Stimulated activated CD8-positive, alpha-beta memory T cell treated with anti-CD3 and anti-CD28 coated beads, Interleukin-4, amount 100 ng/mL, for 48 hours (primary cell): ENCODE data around the gene PDXDC1.
"Not testable (repeated sequence)": the region's sequence is repeated elsewhere in the genome, so short reads cannot be mapped to it uniquely, and the experiment has no call there.

Source experiments
- DNase-seq: peaks from one replicate; pipeline ENCODE4 v3.0.0-alpha.2; 2020

The PDXDC1 gene

DNA sequence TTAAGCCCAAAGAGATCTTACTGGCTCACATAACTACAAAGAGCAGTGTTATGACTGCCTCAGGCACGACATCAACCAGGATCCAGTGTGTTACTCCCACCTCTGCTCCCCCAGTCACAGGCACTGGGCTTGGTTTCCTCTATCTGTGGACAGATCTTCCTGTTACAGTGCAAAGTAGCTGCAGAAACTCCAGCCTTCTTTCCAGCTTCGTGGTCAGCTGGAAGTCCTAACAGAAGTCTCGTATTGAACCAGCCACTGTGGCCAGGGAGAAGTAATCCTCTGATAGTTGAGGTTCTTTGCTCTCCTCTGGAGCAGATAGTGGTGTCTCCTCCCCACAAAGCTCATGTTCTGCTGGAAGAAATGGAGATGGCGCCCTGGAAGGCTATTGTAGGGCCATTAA, 41.5 kb downstream of the PDXDC1 start:
- DNase-seq = not testable (repeated sequence)

DNA sequence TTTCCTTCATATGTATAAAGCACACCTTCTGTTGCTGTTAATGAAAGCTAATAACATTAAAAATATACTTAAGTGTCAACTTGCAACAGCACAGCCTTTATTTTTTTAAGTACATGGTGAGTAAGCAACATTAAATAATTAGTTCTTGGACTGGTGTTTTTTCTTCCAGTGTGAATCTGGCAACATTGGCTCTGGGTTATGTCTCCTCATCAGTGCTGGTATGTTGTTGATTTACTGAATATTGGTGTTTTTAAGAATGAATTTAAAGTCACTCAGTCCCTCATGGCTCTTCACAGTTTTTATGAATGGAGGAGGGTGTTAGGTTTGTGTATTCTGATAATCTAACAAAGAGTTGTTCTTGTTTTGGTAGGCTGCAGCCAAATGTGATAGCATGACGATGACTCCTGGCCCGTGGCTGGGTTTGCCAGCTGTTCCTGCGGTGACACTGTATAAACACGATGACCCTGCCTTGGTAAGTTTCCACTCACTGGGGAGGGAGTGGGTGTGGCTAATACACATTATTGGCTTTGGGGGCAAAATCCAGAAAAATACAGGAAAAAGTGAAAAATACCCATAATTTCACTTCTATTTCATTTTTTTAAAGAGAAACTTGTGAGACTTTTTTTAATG, 42.2 kb downstream of the PDXDC1 start:
- DNase-seq = not testable (repeated sequence)

DNA sequence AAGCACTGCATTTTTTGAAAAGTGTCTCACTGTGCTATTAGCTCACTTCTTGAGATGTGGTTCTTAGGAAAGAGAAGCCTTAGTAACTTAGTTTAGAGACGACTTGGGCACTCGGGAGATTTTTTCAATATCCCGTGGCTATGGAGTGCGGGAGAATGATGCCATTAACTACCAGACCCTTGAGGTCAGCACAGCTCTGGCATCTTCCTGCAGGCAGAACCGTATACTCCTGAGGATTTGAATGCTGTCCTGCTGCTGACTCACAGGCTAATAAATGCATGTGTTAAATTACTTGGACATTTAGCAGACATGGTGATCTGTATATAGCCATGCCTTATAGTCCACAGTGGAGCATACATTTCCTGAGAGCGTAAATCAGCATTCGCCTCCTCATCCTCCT, 46.6 kb downstream of the PDXDC1 start:
- not testable (repeated sequence) for DNase-seq

DNA sequence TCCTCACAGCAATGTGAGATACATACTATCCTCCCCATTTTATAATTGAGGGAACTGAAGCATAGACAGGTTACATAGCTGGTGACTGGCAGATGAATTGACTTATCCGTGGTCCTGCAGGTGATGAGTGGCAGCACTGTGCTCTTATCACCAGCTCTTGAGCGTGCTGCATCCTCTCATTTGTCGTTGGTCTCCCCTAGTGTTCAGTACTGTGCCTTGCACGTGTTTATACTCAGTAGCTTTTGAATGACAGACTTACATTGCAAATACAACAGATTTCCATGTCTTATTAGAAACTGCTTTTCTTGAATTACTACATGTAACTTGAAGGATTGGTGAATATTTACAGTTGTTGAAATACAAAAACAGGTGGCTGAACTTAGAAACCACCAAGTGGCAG, 47.4 kb downstream of the PDXDC1 start:
- DNase-seq = not testable (repeated sequence)

DNA sequence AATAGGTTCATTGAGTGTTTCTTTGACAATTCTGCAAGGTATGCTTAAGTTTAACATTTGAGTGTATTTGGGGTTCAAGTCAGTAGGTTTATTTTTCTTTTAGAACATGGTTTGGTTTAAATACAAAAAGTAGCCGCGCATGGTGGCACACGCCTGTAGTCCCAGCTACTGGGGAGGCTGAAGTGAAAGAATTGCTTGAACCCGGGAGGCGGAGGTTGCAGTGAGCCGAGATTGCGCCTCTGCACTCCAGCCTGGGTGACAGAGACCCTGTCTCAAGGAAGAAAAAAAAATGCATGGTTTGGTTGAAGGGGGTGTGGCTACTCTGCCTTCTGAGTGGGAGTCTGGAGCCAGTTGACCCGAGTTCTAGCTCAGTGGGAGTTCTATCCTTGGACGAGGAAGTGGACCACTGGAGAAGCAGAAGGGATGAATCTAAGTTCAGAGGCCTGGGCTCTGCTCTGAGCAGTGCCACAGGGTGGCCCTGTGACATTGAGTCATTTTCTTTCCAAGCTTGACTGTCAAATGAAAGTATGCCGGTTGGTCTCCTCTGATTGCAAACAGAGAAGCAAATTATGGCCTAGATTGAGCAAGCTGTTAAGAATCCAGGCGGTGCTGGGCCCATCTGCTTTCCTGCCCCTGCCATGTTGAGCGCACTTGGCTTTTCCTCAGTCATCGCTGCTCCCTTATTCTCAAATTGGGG, 48.7 kb downstream of the PDXDC1 start:
- DNase-seq = not testable (repeated sequence)

DNA sequence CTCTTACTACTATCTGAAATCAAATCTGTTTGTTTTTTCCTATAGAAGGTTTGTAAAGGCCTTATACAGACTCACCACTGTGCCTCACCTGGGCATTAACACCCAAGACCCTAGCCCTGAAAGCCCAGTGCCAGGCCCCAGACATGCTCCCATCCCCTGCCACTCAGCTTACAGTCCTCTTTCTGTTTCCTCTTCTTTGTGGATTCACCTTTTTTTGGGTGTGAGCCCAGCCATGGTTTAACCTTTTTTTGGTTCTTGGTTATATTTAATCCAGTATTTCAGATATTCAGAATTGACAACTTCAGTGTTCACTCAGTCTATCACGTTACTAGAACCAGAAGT, 50.0 kb downstream of the PDXDC1 start:
- not testable (repeated sequence) for DNase-seq

DNA sequence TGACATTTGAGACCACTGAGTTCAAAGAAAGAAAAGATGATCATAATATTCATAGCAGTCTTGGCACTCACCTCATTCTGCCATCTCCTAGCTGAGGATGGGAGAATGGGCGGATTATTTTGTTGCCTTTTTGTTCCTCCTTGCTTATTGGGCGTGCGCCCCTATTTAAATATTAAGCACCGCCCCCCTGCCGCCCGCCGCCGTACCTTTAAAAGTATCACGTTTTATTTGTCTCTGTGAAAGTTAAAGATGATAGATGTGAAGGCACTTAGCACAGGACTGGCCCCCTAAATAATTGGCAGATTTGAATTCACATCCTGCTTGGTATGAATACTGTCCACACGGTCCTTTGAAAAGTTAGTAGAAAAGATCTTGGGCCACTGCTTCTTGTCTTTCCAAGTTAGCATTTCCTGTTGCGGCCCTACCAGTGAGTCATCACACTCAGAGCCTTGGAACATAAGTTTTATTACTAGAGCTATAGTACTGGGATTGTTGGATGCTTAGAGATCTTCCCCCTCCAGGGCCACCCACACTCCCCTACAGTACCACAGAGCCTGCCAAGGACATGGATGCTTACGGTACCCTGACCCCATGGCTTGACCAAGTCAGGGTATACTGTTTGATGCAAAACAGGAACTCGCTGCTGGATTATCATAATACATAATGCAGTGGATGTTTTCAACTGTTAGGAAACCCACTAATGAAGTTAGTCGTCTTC, 50.6 kb downstream of the PDXDC1 start:
- DNase-seq = not testable (repeated sequence)

DNA sequence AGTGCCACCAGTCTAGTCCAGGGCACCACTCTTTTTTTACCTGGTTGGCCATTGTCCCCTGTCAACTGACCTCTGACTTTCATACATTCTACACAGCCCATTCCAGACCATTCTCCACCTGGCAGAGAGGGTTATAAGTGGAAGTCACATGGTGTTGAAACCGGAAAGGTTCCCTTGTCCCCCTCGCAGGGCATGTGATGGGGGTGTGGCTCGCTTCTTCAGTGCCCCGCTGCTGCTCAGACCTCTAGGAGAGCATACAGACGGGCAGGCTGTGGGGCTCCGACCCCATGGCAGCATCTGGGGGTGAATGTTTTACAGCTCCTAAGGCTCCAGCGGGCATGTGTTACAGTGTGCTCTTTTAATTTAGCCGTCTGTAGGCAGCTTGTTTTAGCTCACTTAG, 52.2 kb downstream of the PDXDC1 start:
- DNase-seq = not testable (repeated sequence)

DNA sequence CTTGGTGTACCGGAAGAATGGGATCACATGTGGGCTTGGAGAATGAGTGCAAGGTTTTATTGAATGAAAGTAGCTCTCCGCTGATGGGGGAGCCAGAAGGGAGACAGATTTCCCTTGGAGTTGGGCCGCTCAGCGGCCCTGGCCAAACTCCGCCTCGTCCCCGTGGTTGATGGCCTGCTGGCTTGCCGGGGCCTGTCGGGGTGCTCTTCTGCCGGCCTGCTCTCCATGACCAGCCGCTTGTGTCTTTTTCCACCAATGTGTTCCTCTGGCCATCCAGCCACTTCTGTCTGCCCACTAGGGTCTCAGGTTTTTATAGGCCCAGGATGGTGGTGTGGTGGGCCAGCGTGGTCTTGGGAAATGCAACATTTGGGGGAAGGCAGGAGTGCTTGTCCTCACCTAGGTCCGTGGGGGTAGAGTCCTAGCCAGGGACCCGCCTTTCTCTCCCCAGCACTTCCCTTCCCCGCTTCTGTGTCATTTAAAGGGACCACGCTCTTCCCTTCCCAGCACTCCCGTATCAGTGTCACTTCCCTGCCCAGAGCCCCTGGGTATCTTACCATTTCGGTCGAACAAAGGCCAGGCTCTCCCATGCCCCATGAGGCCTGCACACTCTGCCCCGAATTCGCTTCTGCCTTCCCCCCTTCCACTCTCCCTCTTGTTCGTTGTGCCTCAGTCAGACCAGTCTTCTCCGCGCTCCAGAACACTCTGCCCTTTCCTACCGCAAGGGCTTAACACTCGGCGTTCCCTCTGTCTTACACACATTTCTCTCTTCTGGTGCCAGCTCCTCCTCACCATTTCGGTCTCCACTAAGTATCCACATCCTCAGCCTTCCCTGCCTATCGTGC, 52.9 kb downstream of the PDXDC1 start:
- not testable (repeated sequence) for DNase-seq

DNA sequence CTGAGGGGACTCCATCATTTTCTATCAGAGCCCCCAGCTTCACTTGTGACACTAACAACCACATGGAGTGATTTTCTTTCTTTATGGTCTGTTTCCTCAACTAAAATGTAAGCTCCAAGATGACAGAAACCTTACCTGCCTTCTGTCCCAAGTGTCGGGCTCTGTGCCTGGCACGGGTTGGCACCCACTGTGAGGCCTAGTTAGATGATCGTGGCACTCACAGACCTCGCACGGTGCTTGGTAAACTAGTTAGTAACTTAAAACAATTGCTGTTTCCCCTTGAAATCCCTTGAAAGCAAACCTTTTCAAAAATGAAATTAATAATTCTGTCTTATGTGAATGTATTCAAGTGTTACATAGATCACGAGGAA, 53.5 kb downstream of the PDXDC1 start:
- DNase-seq = not testable (repeated sequence)

DNA sequence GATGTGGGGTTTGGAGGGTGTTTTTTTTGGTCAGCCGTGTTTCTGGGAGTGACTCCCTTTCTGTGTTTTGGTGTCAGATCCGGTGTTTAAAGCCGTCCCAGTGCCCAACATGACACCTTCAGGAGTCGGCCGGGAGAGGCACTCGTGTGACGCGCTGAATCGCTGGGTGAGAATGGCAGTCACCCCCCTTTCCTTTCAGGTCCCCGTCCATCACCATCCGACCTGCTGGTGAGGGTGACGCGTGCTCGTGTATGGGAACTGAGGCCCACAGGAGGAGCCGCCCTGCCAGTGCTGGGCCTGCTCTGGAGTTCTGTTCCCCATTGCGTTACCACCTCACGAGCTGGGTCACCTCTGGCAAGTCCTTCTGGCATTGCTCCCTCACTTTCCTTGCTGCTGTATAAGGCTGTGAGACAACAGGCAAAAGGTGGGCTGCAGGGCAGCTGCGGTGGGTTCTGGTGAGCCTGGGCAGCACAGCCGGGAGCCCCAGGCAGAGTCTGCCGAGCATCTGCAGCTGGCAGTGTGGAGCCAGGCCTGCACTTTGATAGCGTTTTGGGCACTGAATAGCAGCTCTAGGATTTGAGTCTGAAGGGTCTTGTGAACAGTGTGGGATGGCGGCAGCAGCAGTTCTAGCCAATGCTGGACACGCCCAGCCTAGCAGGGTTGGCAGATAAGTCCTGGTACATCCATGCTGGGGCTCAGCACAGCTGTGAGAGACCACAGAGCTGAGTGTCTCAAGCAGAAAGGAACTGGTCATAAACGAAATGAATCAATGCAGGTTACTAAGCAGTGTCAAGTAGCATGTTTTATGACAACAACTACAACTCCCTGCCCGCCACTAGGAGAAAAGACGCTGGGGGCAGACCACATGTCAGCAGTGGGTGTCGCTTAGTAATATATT, 54.2 kb downstream of the PDXDC1 start:
- DNase-seq = not testable (repeated sequence)

DNA sequence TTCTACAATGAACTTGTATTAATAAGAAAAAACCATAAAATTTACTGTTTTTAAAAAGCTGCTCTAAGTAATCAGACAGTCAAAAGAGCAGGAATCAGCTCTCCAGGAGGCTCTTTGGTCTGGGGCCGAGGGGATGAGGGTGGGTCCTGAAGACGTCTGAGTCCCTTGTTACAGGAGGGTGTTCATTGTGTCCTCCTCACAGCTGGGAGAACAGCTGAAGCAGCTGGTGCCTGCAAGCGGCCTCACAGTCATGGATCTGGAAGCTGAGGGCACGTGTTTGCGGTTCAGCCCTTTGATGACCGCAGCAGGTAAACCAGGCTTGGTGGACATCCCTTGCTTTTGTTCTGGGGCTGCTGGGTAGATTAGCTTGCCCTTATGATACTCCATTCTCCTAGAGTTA, 54.9 kb downstream of the PDXDC1 start:
- DNase-seq = not testable (repeated sequence)

DNA sequence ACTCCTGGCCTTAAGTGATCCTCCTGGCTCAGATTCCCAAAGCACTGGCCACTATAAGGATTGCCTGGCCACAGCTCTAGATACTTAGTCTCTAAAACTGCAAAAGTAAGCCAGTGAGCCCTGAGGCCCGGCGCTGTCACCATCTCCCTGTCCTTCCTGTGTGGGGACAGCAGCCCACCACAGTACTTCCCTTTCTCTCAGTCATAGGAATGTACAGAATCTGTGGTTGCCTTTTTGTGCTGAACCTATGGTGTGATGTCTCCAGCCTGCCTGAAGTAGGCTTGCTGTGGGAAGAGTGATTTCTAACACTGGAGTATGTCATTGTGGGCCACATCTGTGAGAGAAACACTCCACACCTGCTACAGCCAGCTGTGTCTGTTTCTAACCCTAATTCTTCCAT, 56.4 kb downstream of the PDXDC1 start:
- no peak for DNase-seq

DNA sequence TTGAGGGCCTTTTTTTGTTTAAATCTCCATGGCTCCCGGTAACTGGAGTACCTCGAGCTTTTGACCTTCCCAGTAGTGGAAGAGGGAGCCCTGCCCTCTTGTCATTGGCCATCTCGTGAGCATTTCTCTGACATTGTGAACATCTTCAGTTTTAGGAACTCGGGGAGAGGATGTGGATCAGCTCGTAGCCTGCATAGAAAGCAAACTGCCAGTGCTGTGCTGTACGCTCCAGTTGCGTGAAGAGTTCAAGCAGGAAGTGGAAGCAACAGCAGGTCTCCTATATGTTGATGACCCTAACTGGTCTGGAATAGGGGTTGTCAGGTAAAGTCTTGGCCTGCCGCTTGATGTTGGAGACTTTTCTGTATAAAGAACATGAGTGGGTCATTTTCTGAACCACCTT, 56.8 kb downstream of the PDXDC1 start:
- DNase-seq = no peak

DNA sequence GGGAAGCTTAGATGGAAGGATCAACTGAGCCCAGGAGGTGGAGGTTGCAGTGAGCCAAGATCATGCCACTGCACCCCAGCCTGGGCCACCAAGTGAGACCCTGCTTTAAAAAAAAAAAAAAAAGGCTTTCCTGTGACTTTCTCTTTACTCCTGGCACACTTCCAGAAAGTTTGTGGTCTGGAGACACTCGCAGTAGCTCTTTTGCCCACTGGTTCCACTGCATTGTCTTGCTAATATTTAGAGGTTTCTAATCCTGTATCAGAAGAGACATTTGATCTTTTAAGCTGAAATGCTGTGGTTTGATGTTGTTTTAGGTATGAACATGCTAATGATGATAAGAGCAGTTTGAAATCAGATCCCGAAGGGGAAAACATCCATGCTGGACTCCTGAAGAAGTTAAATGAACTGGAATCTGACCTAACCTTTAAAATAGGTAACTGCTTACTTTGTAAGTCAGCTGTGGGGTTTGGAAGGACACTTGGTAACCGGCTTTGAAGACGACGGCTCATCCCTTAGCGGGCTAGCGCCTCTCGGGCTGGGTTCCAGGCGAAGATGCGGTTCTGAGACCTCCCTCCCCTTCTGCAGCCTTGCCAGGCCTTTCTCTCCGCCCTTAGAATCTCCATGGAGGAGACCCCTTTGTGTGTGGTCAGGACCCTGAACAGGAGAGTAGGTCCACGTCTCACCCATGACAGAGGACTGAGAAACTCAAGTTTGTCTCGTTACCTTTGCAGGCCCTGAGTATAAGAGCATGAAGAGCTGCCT, 57.9 kb downstream of the PDXDC1 start:
- no peak for DNase-seq

DNA sequence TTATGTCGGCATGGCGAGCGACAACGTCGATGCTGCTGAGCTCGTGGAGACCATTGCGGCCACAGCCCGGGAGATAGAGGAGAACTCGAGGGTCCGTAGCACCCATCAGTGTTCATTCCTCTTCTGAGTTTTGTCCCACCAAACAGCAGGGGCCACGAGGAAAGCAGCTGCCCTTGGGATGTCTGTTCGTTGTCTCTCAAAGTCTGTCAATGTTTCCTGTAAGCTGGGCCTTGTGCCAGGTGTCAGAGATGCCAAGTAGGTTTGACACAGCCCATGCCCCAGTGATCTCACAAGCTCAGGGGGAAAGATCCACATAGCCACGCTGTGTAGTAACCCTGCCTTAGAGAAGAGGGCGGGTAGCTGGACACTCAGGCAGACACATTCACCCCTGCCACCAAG, 58.5 kb downstream of the PDXDC1 start:
- DNase-seq = no peak

DNA sequence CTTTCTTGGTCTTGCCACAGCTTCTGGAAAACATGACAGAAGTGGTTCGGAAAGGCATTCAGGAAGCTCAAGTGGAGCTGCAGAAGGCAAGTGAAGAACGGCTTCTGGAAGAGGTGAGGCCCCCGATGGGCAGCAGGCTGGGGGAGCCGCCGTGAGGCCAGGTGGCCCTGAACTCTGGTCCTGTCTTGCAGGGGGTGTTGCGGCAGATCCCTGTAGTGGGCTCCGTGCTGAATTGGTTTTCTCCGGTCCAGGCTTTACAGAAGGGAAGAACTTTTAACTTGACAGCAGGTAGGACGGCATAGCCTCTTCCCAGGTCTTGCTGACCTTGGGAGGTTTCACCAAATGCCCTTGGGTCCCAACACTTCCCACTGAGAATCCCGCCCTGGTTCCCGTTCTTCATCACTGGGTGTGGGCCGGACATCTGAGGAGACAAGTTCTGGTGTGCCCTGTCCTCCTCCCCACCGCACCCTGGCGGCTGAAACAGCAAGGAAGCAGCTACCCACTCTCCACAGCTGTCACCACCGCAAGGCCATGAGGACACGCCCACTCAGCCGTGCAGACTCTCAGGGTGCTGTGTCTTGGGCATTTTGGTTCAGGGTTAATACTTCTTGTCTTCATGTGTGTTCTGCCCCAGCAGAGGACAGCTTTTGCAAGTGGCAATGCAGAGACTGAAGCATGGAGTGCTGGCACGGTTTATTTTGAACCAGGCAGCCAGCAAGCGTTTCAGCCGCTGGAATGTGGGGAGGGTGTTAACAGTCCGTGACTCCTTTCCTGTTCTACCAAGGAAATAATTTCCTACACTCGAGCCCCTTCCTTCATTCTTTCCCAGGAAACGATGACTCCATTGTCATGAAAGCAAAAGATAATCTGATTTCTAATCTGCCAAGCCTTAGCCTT, 59.7 kb downstream of the PDXDC1 start:
- no peak for DNase-seq

DNA sequence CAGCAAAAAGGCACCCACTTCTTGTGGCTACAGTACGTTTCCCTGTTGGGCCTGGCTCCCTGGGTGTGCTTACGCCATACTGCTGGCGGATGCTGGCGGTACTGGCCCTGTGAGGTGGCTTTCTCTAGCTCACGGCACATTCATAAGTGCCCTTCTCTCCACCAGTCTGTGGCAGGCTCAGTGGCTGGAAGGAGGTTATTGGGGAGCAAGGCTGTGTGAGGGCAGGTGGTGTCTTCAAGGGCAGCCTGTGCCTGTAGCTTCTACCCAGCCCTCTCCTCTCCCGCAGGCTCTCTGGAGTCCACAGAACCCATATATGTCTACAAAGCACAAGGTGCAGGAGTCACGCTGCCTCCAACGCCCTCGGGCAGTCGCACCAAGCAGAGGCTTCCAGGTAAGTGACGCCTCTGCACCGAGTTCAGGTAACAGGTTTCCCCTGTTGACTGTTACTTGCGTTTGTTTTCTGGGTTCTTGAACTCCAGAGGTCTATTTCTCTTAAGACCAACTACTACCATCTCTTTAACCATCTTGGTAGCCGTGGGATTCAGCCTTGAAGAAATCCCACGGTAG, 60.4 kb downstream of the PDXDC1 start:
- DNase-seq = no peak

DNA sequence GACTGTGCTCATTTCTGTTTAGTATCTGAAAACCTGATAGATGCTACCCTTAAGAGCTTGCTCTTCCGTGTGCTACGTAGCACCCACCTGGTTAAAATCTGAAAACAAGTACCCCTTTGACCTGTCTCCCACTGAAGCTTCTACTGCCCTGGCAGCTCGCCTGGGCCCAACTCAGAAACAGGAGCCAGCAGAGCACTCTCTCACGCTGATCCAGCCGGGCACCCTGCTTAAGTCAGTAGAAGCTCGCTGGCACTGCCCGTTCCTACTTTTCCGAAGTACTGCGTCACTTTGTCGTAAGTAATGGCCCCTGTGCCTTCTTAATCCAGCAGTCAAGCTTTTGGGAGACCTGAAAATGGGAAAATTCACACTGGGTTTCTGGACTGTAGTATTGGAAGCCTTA, 62.2 kb downstream of the PDXDC1 start:
- no peak for DNase-seq

DNA sequence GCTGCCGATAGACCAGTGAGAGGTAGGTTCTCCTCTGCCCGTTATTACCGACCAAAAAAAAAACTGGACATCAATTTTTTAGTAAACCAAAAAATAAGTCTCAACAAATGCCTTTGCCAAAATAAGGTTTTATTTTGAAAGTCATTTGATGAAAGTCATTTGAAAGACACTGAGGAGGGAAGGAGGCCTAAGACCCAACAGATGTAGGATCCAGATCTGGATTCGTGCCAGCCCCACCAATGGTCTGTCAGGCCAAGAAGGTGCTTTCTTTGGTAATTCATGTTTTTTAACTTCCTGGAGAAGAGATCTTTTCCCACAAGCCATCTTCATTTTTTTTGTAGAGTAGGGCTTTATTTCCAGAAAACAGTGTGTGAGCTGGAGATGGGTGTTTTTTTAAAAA, 62.9 kb downstream of the PDXDC1 start:
- DNase-seq = no peak
